ENCODE measurements around the gene SENP5. TPM values are rescaled to one million over a fixed set of nuclear protein-coding genes. Genes with fewer than 3 reads are reported as not detected.
A peak's percentile ranks its signal among the peaks of the same experiment; 100 is the strongest.

SENP5 gene
- total and polyA plus RNA-seq, 9 of the 15 experiments (the other 6 are each of a cell fraction or from before 2014, with no cell fraction given): 18.3 to 59.7 (median 35.8) TPM

GRCh38 chr3:196842567-196843434 is 24.9 kb upstream of the SENP5 start (continued):
- TF ChIP-seq SMAD4 (CRISPR knock-in tag; conservative IDR thresholded peaks at IDR 0.05): peak; percentile 100
- TF ChIP-seq PHB2 (IDR thresholded peaks at IDR 0.05; ENCODE audit: low read depth): peak; percentile 15; the same call in 1 of the 2 replicates
- peak; percentile 84 for TF ChIP-seq NFRKB (IDR thresholded peaks at IDR 0.05; ENCODE audit: low read depth)

GRCh38 chr3:196843435-196844110 is 24.1 kb upstream of the SENP5 start:
- WGBS (ENCODE audit: insufficient coverage, low coverage, missing lambda C conversion rate): 59% methylated on average over 9 of the region's 9 CpGs
- Histone ChIP-seq H2AFZ (ENCODE audit: low read depth, low read length) (peak overlapping the region; percentile 95), H3K9me1 (ENCODE audit: control insufficient read depth, insufficient read depth, low read length) (no peaks in the 10 kb centered on the region), H3K27me3 (ENCODE audit: control insufficient read depth in 2 of 2, insufficient read depth in 2 of 2, low read length in 2 of 2) (no peaks in the 10 kb centered on the region), H3K4me1 (replicated peaks in 1 of 2; ENCODE audit: control insufficient read depth in 2 of 2, insufficient read depth in 2 of 2, low read length in 2 of 2) (peaks cover 11 to 23% of the 10 kb centered on the region in 2 experiments), H3K4me2 (ENCODE audit: insufficient read depth, low read length) (peak overlapping the region; percentile 78), H4K20me1 (replicated peaks; ENCODE audit: control insufficient read depth, insufficient read depth, low read length) (no peaks in the 10 kb centered on the region), H3K4me3 (no peak overlapping the region), H3K79me2 (ENCODE audit: control insufficient read depth, insufficient read depth, low read length) (no peaks in the 10 kb centered on the region), H3K27ac (ENCODE audit: extremely low read depth, low read depth, low read length) (peak overlapping the region; percentile 90), H3K36me3 (ENCODE audit: control insufficient read depth, insufficient read depth, low read length) (no peaks in the 10 kb centered on the region), H3K9ac (ENCODE audit: insufficient read depth in 1 of 2, low read depth in 2 of 2, low read length in 2 of 2) (peak overlapping the region; percentile 39 to 67; a peak in 3 of 4 replicates), H3K9me3 (replicated peaks; ENCODE audit: control insufficient read depth, insufficient read depth, low read depth, low read length) (no peaks in the 10 kb centered on the region)
- DNase-seq (ENCODE audit: extremely low read depth in 1 of 4, low spot score in 3 of 4) (peak in 1 of 4 experiments; percentile 20), FAIRE-seq (no peak), ATAC-seq (no peak)
- POLR2A ChIA-PET: interaction anchor here (1.0 to 1.7 kb wide), 4 partner anchors 24 to 109 kb away, joined by 3 to 9 read pairs (median 6); partner anchors contain the start of genes NCBP2 and SENP5
- intact Hi-C loops (cut with micrococcal nuclease) (loop anchor here (2.0 kb wide), 1 partner anchor 99 kb away; the partner anchor contains the start of gene NCBP2), in situ Hi-C loops (cut with MboI) (no loop called here)
- no TSS peak for BruUV-seq (replicated peaks)
- CTCF ChIA-PET (ENCODE audit: low intra/inter-chr PET ratio): interaction anchor here (0.9 kb wide), 1 partner anchor 98 kb away, joined by 4 read pairs; no protein-coding TSS in a partner anchor
- TF ChIP-seq ZBTB9 (CRISPR knock-in tag; IDR thresholded peaks at IDR 0.05) (0 out of 2 replicates have a peak, but pooled peaks have one; percentile 14), ATF3 (IDR thresholded peaks at IDR 0.05) (peak; percentile 63; the same call in 1 of the 2 replicates), ATF3 (CRISPR knock-in tag; conservative IDR thresholded peaks at IDR 0.05) (no peak), RERE (CRISPR knock-in tag; IDR thresholded peaks at IDR 0.05; ENCODE audit: borderline replicate concordance) (0 out of 2 replicates have a peak, but pooled peaks have one; percentile 57), ETV6 (IDR thresholded peaks at IDR 0.05; ENCODE audit: borderline replicate concordance in 1 of 2, low read depth in 2 of 2, low read length in 1 of 2) (no peak), ETV6 (CRISPR knock-in tag; IDR thresholded peaks at IDR 0.05; ENCODE audit: borderline replicate concordance) (no peak)

Measured in K562 (cell line).